Thymus (tissue), 11 donors: ENCODE results near the gene GNA12. TPM values are rescaled to one million over a fixed set of nuclear protein-coding genes. Genes with fewer than 3 reads are reported as not detected.

Source experiments
- DNase-seq, 9 donors: peaks; one replicate each; pipeline ENCODE4 v3.0.0-alpha.2; 2013; ENCODE audit warnings: low spot score in 9 of 9, low read depth in 6 of 9, missing footprints in 1 of 9
- H3K27ac ChIP-seq, 2 donors: one replicate each; pipeline ENCODE4 v1.5.1; 2013; ENCODE audit warnings: control low read depth in 1 of 2, low read depth in 1 of 2, low read length in 1 of 2, mild to moderate bottlenecking in 1 of 2, moderate library complexity in 1 of 2
- H3K27me3 ChIP-seq, 2 donors: one replicate each; pipeline ENCODE4 v1.5.1; 2013; ENCODE audit warnings: low read length in 1 of 2; ENCODE audit not compliant: control insufficient read depth in 2 of 2, insufficient read depth in 1 of 2
- H3K36me3 ChIP-seq, 2 donors: one replicate each; pipeline ENCODE4 v1.5.1; 2013; ENCODE audit warnings: low read length in 1 of 2, mild to moderate bottlenecking in 1 of 2, moderate library complexity in 1 of 2; ENCODE audit not compliant: control insufficient read depth in 2 of 2, insufficient read depth in 2 of 2
- H3K4me1 ChIP-seq, 2 donors: one replicate each; pipeline ENCODE4 v1.5.1; 2013; ENCODE audit warnings: low read length in 2 of 2; ENCODE audit not compliant: control insufficient read depth in 2 of 2, insufficient read depth in 2 of 2
- H3K4me3 ChIP-seq, 2 donors: one replicate each; pipeline ENCODE4 v1.5.1; 2013; ENCODE audit warnings: low read length in 2 of 2, control low read depth in 1 of 2, mild to moderate bottlenecking in 1 of 2
- H3K9me3 ChIP-seq, 2 donors: one replicate each; pipeline ENCODE4 v1.5.1; 2013; ENCODE audit warnings: low read length in 1 of 2, mild to moderate bottlenecking in 1 of 2; ENCODE audit not compliant: control insufficient read depth in 2 of 2, insufficient read depth in 1 of 2
- WGBS: extraction: QIAGEN DNeasy Blood & Tissue Kit; methylation state at CpG from one replicate; pipeline ENCODE4 v1.1.7; 2013; 5-methylcytosine and 5-hydroxymethylcytosine counted together
- polyA plus RNA-seq: library from polyadenylated mRNA; stranded (reverse); fragments of 200-250 nt; gene quantifications from one replicate; pipeline ENCODE4 v1.2.3, GENCODE V29; 2013
- total RNA-seq: library from RNA; stranded (reverse); fragments of 120-200 nt; gene quantifications from one replicate; pipeline ENCODE4 v1.2.4, GENCODE V29; 2013
- donor health status: healthy.

The GNA12 gene
- total and polyA plus RNA-seq, 2 donors = 4.4 to 11.9 TPM

- Histone ChIP-seq H3K4me1 (peaks cover 8 to 43% of the 10 kb centered on the region in 2 donors), H3K36me3 (no peaks in the 10 kb centered on the region), H3K4me3 (no peak overlapping the region), H3K9me3 (no peaks in the 10 kb centered on the region), H3K27me3 (peaks cover 2 to 25% of the 10 kb centered on the region in 2 donors), H3K27ac (no peak overlapping the region)
- peak in 1 of 9 donors; percentile 54 for DNase-seq
- 36% methylated on average over 17 of the region's 17 CpGs for WGBS
These were observed 107.6 kb downstream of the GNA12 start for GRCh38 chr7:2736411-2736914.

DNA sequence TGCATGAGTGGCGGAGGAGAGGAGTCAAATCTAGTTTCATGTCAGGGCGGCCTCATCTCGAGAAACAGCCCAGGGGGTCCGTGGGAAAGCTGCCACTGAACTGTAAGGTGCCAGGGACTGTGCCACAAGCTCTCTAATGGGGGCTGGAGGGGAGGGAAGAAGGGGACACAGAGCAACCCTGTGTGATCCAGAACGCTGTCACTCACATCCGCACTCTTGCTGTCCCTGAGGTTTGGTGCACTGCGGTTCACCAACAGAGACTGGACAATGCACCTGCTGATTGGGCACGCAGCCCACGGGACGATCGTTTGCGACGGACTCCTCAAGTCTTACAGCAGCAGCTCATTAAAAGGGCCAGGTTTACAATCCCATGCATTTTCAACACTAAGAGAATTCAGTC, 108.4 kb downstream of the GNA12 start:
- Histone ChIP-seq H3K27me3 (peaks cover 2 to 25% of the 10 kb centered on the region in 2 donors), H3K9me3 (no peaks in the 10 kb centered on the region), H3K4me1 (peaks cover 8 to 43% of the 10 kb centered on the region in 2 donors), H3K36me3 (no peaks in the 10 kb centered on the region), H3K27ac (no peak overlapping the region), H3K4me3 (no peak overlapping the region)
- no peak for DNase-seq
- 82% methylated on average over 13 of the region's 13 CpGs for WGBS

DNA sequence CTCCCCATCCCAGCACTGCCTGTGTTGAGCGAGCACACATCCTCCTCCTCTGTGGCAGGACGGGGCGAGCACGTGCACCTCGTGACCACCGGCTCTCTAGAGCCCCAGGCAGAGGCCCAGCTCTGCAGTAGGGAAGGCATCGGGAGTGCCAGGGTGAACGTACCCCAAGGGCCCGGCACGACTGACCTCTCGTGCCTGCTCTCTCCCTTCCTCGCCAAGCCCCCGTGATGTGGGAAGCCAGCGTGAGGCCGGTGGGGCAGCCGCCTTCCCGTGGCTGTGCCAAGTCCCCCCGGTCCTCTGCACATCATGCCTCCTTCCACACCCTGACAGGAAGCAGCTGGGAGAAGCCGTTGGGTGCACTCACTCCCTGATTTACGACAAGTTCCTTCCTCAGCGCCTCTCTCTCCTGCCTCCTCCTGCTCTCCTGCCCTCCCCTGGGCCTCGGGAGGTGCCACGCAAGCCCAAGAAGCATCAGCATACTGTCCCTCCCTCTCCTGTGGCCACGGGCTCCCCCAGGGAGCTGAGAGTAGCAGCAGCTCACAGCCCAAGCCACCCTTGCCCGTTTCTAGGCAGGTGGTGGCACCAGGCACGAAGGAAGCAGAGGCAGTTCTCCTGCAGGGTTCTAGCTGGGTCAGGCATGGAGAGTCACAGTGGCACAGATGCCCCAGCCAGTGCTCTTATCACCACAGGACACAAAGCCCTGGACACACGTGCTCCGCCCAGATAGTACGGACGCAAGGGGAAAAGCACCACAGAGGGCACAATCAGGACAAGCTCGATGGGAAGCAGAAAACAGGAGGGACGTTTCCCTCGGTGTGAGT, 109.1 kb downstream of the GNA12 start:
- no peak overlapping the region for H3K4me3 ChIP-seq
- WGBS = 9% methylated on average over 33 of the region's 33 CpGs
- H3K9me3 ChIP-seq = no peaks in the 10 kb centered on the region
- H3K36me3 ChIP-seq = no peaks in the 10 kb centered on the region
- H3K4me1 ChIP-seq = peaks cover 8 to 43% of the 10 kb centered on the region in 2 donors
- DNase-seq = peak in 1 of 9 donors; percentile 66
- H3K27ac ChIP-seq = peak overlapping the region in 1 of 2 donors; percentile 49
- H3K27me3 ChIP-seq = peaks cover 2 to 25% of the 10 kb centered on the region in 2 donors

DNA sequence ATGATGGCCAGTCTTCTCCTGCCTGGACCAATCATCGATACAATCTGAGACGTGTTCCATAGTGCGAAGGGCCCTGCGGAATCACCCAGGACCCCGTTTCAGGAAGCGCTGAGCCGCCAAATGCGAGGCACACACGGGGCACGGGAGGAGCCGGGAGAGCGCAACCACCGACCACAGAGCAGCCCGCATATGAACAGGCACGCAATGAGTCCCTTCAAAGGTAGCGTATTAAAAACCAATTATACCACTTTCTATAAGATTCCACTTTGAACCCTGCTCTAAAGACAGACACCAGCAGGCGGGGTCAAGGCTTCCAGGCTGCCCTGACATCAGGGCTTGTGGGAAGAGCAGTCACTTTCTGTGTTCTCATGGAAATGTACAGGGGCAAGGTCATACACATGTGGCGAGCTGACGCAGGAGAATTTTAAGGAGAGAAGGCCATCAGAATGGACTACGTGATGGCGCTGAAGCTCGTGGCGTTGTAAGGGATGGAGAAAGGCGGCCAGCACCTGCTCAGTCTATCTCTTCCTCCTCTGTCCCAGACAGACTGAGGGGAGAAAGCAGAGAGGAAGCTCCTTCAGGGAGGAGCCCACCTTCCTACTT, 109.9 kb downstream of the GNA12 start:
- 28% methylated on average over 24 of the region's 24 CpGs for WGBS
- peaks cover 8 to 43% of the 10 kb centered on the region in 2 donors for H3K4me1 ChIP-seq
- H3K9me3 ChIP-seq = no peaks in the 10 kb centered on the region
- H3K36me3 ChIP-seq = no peaks in the 10 kb centered on the region
- H3K27me3 ChIP-seq = peaks cover 2 to 25% of the 10 kb centered on the region in 2 donors
- no peak overlapping the region for H3K4me3 ChIP-seq
- peak overlapping the region in 1 of 2 donors; percentile 49 for H3K27ac ChIP-seq
- no peak for DNase-seq

GRCh38 chr7:2732959-2733584, 111.0 kb downstream of the GNA12 start:
- WGBS = 76% methylated on average over 18 of the region's 18 CpGs
- H3K27me3 ChIP-seq = peaks cover 2 to 25% of the 10 kb centered on the region in 2 donors
- H3K4me1 ChIP-seq = peaks cover 8 to 41% of the 10 kb centered on the region in 2 donors
- DNase-seq = no peak
- H3K4me3 ChIP-seq = no peak overlapping the region
- H3K9me3 ChIP-seq = no peaks in the 10 kb centered on the region
- no peak overlapping the region for H3K27ac ChIP-seq
- no peaks in the 10 kb centered on the region for H3K36me3 ChIP-seq

DNA sequence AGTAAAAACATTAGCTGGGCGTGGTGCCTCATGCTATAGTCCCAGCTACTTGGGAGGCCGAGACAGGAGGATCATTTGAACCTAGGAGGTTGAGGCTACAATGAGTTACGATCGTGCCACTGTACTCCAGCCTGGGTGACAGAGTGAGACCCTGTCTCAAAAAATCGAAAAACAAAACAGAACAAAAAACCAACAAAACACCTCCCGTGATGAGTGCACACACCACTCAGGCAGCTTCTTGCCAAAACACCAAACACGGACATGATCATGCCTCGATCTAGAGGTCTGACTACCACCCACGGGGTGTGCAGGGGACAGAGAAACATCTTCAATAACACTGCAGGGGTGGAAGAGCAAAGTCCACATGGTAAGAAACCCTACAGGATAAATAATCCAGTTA, 111.7 kb downstream of the GNA12 start:
- Histone ChIP-seq H3K27me3 (peaks cover 2 to 25% of the 10 kb centered on the region in 2 donors), H3K4me3 (no peak overlapping the region), H3K4me1 (peaks cover 8 to 38% of the 10 kb centered on the region in 2 donors), H3K27ac (no peak overlapping the region), H3K9me3 (no peaks in the 10 kb centered on the region), H3K36me3 (no peaks in the 10 kb centered on the region)
- DNase-seq = no peak
- 97% methylated on average over 9 of the region's 9 CpGs for WGBS

- Histone ChIP-seq H3K27ac (no peak overlapping the region), H3K9me3 (no peaks in the 10 kb centered on the region), H3K27me3 (peaks cover 2 to 23% of the 10 kb centered on the region in 2 donors), H3K4me3 (no peak overlapping the region), H3K4me1 (peaks cover 8 to 29% of the 10 kb centered on the region in 2 donors), H3K36me3 (no peaks in the 10 kb centered on the region)
- 97% methylated on average over 45 of the region's 45 CpGs for WGBS
- no peak for DNase-seq
These were observed 113.0 kb downstream of the GNA12 start for GRCh38 chr7:2730846-2731770.

GRCh38 chr7:2729893-2730716, 114.0 kb downstream of the GNA12 start:
- WGBS = 92% methylated on average over 33 of the region's 33 CpGs
- DNase-seq = no peak
- no peak overlapping the region for H3K4me3 ChIP-seq
- H3K27ac ChIP-seq = no peak overlapping the region
- H3K4me1 ChIP-seq = peaks cover 4 to 23% of the 10 kb centered on the region in 2 donors
- peaks cover 2 to 23% of the 10 kb centered on the region in 2 donors for H3K27me3 ChIP-seq
- no peaks in the 10 kb centered on the region for H3K9me3 ChIP-seq
- no peaks in the 10 kb centered on the region for H3K36me3 ChIP-seq
